HG03175 (cell line): Measurements from ENCODE around the gene IGFL3.
"Not testable (repeated sequence)": the region's sequence is repeated elsewhere in the genome, so short reads cannot be mapped to it uniquely, and the experiment has no call there.

Experiments
- ATAC-seq: cut with Tn5 transposase; IDR thresholded peaks from one replicate; pipeline ENCODE4 v1.9.1; 2021; ENCODE audit warnings: mild to moderate bottlenecking, moderate library complexity; ENCODE audit not compliant: unreplicated experiment

Gene IGFL3

GRCh38 chr19:46126086-46126580, 1.6 kb upstream of the IGFL3 start:
- no peak for ATAC-seq

- ATAC-seq = no peak
Observed at GRCh38 chr19:46125447-46125846, 959 bp upstream of the IGFL3 start.

- ATAC-seq = no peak
Observed at GRCh38 chr19:46118136-46118535, 6.4 kb downstream of the IGFL3 start.

- no peak for ATAC-seq
Observed at GRCh38 chr19:46116121-46116520, 8.4 kb downstream of the IGFL3 start.

GRCh38 chr19:46115396-46116106, 8.9 kb downstream of the IGFL3 start:
- no peak for ATAC-seq

- ATAC-seq = no peak
Observed at GRCh38 chr19:46113726-46114125, 10.8 kb downstream of the IGFL3 start.

GRCh38 chr19:46112527-46112926, 12.0 kb downstream of the IGFL3 start:
- no peak for ATAC-seq

GRCh38 chr19:46111376-46111775, 13.1 kb downstream of the IGFL3 start:
- ATAC-seq = no peak

- no peak for ATAC-seq
Observed at GRCh38 chr19:46109876-46110275, 14.6 kb downstream of the IGFL3 start.

GRCh38 chr19:46107371-46107770, 17.1 kb downstream of the IGFL3 start:
- no peak for ATAC-seq

GRCh38 chr19:46102333-46102732, 22.2 kb downstream of the IGFL3 start:
- not testable (repeated sequence) for ATAC-seq

GRCh38 chr19:46101293-46101692, 23.2 kb downstream of the IGFL3 start:
- no peak for ATAC-seq

GRCh38 chr19:46100344-46100743, 24.1 kb downstream of the IGFL3 start:
- ATAC-seq = no peak

GRCh38 chr19:46090444-46090843, 34.0 kb downstream of the IGFL3 start:
- no peak for ATAC-seq

GRCh38 chr19:46089432-46089831, 35.1 kb downstream of the IGFL3 start:
- no peak for ATAC-seq

- no peak for ATAC-seq
Observed at GRCh38 chr19:46088101-46088500, 36.4 kb downstream of the IGFL3 start.

- ATAC-seq = no peak
Observed at GRCh38 chr19:46085888-46086287, 38.6 kb downstream of the IGFL3 start.

GRCh38 chr19:46082728-46083050, 41.8 kb downstream of the IGFL3 start:
- ATAC-seq = no peak

- ATAC-seq = no peak
Observed at GRCh38 chr19:46081928-46082727, 42.4 kb downstream of the IGFL3 start.

GRCh38 chr19:46080561-46080960, 43.9 kb downstream of the IGFL3 start:
- ATAC-seq = no peak

GRCh38 chr19:46079576-46079975, 44.9 kb downstream of the IGFL3 start:
- ATAC-seq = no peak
